ENCODE data around the gene KRTAP10-12.

KRTAP10-12 gene

GRCh38 chr21:44666401-44667320 lies 30.3 kb upstream of the KRTAP10-12 start, which contains the start of gene KRTAP12-2:
TSS of gene KRTAP12-2 (minus strand) at chr21:44666927. CDS start at chr21:44666886, 41 bp downstream.
- no peak within 1 kb of the TSS for H3K27ac Mint-ChIP-seq
- H3K4me3 Mint-ChIP-seq = no peak within 1 kb of the TSS
- no peak for DNase-seq
- H3K27me3 Mint-ChIP-seq (ENCODE audit: low read depth, poor library complexity) = peaks cover 14% of the 10 kb centered on the region
- TF ChIP-seq CTCF (IDR thresholded peaks at IDR 0.05) = no peak
- peaks cover 2% of the 10 kb centered on the region for H3K4me1 Mint-ChIP-seq
- H3K36me3 Mint-ChIP-seq (ENCODE audit: low read depth) = peaks cover 8% of the 10 kb centered on the region
- peaks cover 51% of the 10 kb centered on the region for H3K9me3 Mint-ChIP-seq

GRCh38 chr21:44667612-44668011 lies 29.4 kb upstream of the KRTAP10-12 start:
- no peak for TF ChIP-seq CTCF (IDR thresholded peaks at IDR 0.05)
- Mint-ChIP-seq H3K4me1 (no peaks in the 10 kb centered on the region), H3K4me3 (no peak overlapping the region), H3K27ac (no peak overlapping the region), H3K9me3 (peaks cover 54% of the 10 kb centered on the region), H3K27me3 (ENCODE audit: low read depth, poor library complexity) (peaks cover 11% of the 10 kb centered on the region), H3K36me3 (ENCODE audit: low read depth) (peaks cover 8% of the 10 kb centered on the region)
- DNase-seq = no peak

GRCh38 chr21:44670642-44671432 lies 26.1 kb upstream of the KRTAP10-12 start:
- no peak for DNase-seq
- Mint-ChIP-seq H3K4me1 (no peaks in the 10 kb centered on the region), H3K4me3 (no peak overlapping the region), H3K27me3 (ENCODE audit: low read depth, poor library complexity) (peaks cover 15% of the 10 kb centered on the region), H3K36me3 (ENCODE audit: low read depth) (peaks cover 13% of the 10 kb centered on the region), H3K9me3 (peaks cover 72% of the 10 kb centered on the region), H3K27ac (no peak overlapping the region)
- no peak for TF ChIP-seq CTCF (IDR thresholded peaks at IDR 0.05)

- Mint-ChIP-seq H3K36me3 (ENCODE audit: low read depth) (peaks cover 13% of the 10 kb centered on the region), H3K9me3 (peaks cover 72% of the 10 kb centered on the region), H3K27me3 (ENCODE audit: low read depth, poor library complexity) (peaks cover 15% of the 10 kb centered on the region), H3K4me1 (no peaks in the 10 kb centered on the region), H3K4me3 (no peak overlapping the region), H3K27ac (no peak overlapping the region)
- DNase-seq = no peak
- TF ChIP-seq CTCF (IDR thresholded peaks at IDR 0.05) = no peak
Measured at GRCh38 chr21:44671911-44672310, 25.1 kb upstream of the KRTAP10-12 start.

- Mint-ChIP-seq H3K27ac (no peak overlapping the region), H3K36me3 (ENCODE audit: low read depth) (peaks cover 3% of the 10 kb centered on the region), H3K27me3 (ENCODE audit: low read depth, poor library complexity) (peaks cover 21% of the 10 kb centered on the region), H3K4me3 (no peak overlapping the region), H3K4me1 (no peaks in the 10 kb centered on the region), H3K9me3 (peaks cover 20% of the 10 kb centered on the region)
- DNase-seq = no peak
- TF ChIP-seq CTCF (IDR thresholded peaks at IDR 0.05) = no peak
Measured at GRCh38 chr21:44677881-44678280, 19.1 kb upstream of the KRTAP10-12 start.

Data from nephron progenitor cell (in vitro differentiated cells).